GM23248 (cell line): ENCODE results near the gene FARP2.

Experiments used
- EZH2 ChIP-seq: fragments of 200-600 bp; sonication (generic); IDR thresholded peaks from 2 replicates; pipeline ENCODE4 v1.6.1; 2018; ENCODE audit warnings: antibody characterized with exemption, mild to moderate bottlenecking; ENCODE audit not compliant: insufficient read depth, poor library complexity, severe bottlenecking
- EZH2phosphoT487 ChIP-seq: fragments of 200-600 bp; sonication (generic); IDR thresholded peaks from 2 replicates; pipeline ENCODE4 v1.6.1; 2018; ENCODE audit warnings: antibody characterized with exemption, moderate library complexity, mild to moderate bottlenecking, low read depth; ENCODE audit not compliant: insufficient read depth

DNA sequence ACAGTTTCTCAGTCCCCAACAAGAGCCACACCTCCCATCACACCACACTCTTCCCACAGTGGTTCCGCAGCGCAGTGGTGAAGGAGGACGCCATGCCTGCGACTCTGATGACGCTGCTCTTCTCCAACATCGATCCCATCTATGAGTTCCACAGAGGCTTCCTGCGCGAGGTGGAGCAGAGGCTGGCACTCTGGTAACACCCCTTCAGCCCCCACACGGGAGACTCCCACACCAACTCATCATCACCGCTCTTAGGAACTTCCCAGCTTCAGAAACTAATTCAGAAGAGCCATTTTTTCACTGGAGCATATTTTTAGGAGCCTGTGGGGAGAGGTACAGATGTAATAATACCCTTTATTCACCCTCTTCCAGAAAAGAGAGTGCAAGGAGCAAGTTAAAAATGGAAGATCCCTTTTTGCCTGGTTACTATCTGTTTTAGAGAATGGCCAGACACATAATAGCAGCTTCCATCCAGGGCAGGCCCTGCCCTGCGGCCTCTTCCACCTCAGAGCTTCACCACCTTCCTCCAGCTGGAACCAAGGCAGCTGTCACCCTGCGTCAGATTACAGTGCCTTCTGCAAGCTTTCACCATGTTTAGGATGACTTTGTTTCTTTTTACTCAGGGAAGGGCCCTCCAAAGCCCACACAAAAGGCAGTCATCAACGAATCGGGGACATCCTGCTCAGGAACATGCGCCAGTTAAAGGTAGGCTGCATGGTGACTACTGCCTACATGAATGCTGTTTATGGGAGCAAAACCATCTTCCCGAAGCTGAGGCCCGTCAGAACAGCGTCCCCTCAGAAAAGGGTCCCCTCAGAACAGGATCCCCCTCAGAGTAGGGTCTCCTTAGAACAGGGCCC lies 107.4 kb downstream of the FARP2 start:
- TF ChIP-seq EZH2, result no peak
- TF ChIP-seq EZH2phosphoT487, result no peak
